Sigmoid colon (tissue), 4 donors: Measurements from ENCODE around the gene HHATL.
A peak's percentile ranks its signal among the peaks of the same experiment; 100 is the strongest.

Experiments
- POLR2AphosphoS5 ChIP-seq, 4 donors: sonication (generic); formaldehyde crosslinking; IDR thresholded peaks; one replicate each; pipeline ENCODE4 v1.6.1; 2017; ENCODE audit warnings: antibody characterized with exemption in 4 of 4
- TF ChIP-seq, protein P1 (sequence below), 4 experiments: fragments of 450-650 bp in 3 of 4; fragments of 200-600 bp in 1 of 4; IDR thresholded peaks; one replicate each; pipeline ENCODE4 v1.5.1; 2016 to 2019; ENCODE audit warnings: antibody characterized with exemption in 4 of 4, mild to moderate bottlenecking in 3 of 4, moderate library complexity in 2 of 4

DNA sequence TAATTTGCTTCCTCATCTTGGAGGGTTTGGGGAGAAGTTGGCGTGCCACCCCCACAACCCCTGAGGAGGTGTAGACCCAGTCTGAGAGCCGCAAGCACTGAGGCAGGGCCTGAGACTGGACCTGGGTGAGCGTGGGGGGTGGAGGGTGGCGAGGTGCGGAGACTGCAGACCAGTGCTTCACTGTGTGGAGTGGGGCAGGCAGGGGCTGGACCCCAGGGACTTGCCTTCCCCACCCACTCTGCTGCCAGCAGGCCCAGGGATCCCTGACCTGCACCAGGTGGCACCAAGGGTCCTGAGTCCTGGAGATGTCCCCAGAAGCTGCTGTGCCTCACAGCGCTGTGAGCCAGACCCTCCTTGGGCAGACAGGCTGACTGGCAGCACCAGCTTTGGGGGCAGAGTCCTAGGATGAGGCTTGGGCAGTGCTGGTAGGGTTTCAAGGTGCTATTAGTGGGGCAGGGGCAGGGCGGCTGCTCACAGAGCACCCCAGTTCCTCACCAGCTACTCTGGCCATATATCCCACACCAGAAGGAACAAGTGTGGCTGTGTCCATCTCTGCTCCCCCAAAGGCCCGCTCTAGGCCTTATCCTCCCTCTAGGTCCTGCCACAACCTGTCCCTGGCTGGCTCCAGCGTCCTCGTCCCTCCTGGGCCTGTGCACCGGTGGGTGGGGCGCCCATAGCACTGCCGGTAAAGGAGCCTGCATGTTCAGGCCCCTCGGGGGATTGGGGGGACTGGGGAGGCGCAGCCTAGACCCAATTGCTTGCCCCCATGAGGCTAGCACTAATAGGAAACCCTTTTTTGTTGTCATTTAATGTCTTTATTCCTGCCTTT lies 37.3 kb downstream of the HHATL start:
- TF ChIP-seq, protein P1, sequence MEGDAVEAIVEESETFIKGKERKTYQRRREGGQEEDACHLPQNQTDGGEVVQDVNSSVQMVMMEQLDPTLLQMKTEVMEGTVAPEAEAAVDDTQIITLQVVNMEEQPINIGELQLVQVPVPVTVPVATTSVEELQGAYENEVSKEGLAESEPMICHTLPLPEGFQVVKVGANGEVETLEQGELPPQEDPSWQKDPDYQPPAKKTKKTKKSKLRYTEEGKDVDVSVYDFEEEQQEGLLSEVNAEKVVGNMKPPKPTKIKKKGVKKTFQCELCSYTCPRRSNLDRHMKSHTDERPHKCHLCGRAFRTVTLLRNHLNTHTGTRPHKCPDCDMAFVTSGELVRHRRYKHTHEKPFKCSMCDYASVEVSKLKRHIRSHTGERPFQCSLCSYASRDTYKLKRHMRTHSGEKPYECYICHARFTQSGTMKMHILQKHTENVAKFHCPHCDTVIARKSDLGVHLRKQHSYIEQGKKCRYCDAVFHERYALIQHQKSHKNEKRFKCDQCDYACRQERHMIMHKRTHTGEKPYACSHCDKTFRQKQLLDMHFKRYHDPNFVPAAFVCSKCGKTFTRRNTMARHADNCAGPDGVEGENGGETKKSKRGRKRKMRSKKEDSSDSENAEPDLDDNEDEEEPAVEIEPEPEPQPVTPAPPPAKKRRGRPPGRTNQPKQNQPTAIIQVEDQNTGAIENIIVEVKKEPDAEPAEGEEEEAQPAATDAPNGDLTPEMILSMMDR (IDR thresholded peaks at IDR 0.05) = no peak
- TF ChIP-seq POLR2AphosphoS5 (IDR thresholded peaks at IDR 0.05) = peak in 1 of 4 donors; percentile 9
